ENCODE measurements around the gene MRPS12.
A peak's percentile ranks its signal among the peaks of the same experiment; 100 is the strongest.

Gene MRPS12

DNA sequence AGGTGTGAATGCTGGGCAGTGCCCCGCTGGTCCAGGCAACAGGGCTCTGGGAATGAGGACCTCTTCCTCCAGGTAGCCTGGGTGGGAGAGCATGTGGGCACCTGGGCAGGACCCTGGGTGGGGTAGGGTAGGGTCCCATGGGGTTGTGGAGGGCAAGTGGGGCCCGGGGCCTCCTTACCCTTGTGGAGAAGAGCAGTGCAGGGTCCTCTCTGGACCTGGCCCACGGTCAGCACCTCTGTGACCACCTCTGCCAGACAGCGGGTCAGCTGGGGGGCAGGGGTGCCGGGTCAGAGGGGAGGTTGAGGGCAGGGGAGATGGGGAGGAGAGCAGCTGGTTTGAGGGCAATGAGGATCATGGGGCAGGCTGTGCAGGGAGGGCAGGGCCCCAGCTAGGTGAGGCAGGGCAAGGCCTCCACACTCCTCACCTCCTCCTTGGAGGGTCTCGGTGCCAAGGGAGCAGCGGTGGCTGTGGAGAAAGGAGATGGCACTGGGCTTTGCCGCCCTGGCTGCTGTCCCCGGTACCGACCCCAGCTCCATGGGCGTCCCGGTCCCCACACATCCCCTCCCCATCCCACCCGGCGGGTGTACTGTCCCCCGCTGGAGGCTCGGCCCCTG is 19.2 kb upstream of the MRPS12 start:
- no peak for DNase-seq

DNA sequence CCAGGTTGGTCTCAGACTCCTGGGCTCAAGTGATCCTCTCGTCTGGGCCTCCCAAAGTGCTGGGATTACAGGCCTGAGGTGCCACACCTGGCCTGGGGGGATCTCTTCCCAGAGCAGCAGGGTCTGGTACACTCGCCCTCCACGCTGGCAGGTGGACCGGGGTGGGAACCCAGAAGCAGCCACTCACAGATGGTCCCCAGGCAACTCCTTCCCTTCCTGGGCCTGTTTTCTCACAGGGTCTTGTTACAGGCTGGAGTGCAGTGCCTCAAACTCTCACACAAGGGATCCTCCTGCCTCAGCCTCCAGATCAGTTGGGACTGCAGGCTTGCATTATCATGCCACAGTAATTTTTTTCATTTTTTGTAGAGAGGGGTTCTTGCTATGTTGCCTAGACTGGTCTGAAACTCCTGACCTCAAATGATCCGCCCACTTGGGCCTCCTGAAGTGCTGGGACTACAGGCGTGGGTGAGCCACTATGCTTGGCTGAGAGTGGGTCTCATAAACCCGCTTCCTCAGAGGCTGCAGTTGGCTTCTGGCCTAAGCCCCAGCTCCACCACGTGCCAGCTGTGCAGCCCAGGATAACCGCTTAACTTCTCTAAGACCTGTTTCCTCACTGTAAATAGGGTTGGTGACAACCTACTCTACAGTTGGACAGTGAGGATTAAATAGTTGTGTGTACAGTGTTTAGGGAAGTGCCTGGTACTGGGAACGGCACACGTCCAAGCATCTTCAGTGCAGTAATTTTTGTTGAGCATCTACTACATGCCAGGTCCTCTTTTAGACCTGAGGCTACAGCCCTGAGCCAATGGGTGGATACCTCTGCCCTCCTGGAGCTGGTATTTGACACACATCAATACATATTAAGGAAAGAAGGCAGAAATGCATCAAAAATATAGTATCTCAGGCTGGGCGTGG is 17.9 kb upstream of the MRPS12 start:
- DNase-seq, result no peak

DNA sequence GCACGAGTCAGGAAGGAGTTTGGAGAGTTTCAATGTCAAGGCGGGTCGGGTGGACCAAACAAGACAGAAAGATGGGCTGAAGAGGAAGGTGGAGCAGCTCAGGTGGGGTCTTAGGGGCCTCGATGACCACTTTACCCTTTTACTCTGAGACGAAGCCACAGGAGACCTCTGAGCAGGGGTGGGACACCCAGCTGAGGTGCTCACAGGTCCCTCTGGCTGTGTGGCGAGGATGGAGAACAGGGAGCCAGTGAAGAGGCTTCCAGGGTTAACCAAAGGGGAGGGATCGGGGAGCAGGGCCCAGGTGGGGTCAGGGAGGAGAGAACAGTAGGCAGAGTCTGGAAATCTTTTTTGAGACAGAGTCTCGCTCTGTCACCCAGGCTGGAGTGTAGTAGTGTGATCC is 16.8 kb upstream of the MRPS12 start:
- DNase-seq, result no peak

DNA sequence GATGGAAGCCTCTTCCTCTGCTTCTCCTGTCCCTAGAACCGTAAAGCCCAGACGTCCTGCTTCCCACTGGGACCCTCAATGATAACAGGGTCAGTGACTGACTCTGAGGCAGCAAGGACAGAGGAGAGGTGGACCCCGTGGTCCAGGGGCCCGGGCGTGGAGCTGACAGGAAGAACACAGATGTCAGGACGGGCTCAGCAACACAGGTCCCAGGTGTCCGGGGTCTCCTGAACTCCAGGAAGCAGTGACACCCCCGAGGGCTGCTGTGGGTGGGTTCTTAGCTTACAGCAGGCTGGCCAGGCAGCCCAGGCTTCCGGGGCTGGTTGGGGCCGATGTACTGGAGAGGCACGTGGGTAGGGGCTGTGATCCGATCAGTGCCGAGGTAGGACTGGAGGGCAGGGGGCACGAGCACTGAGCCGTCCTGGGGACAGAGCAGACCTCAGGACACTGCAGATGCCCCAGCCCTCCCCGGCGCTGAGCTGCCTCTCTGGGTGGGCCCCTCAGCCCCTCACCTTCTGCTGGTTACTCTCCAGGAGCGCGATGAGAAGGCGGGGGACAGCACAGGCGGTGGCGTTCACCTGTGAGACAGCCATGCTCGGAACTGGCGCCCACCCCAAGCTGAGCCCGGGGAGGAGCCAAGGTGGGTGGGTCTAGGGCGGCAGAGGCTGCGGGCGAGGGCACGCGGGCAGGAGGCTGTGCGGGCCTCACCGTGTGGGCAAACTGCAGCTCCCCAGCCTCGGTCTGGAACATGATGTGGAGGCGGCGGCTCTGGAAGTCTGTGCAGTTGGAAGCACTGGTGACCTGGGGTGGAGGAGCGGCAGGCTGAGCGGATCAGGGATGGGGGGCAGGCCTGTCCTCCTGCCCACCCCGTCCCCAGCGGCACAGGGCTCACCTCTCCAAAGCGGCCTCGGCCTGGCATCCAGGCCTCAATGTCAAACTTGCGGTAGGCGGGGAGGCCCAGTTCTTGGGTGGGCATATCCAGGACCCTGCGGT is 15.1 kb upstream of the MRPS12 start:
- no peak for DNase-seq

DNA sequence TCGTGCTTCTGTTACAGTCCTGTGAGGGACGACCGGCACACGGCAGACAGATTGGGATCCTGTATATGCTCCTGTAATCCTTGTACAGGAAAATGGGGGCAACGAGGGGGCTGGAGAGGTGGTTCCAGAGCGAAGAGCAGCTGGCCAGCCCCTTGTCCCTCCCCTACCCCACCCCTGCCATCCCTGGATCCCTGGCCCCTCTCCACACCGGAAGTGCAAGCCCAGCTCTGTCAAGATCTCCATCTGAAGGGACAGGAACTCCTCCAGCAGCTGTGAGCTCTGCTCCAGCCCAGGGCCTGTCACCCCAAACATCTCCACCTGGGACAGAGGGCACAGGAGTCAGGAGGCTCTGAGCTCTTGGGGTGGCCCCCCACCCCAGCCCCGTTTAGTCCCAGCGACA is 13.2 kb upstream of the MRPS12 start:
- DNase-seq, result no peak

DNA sequence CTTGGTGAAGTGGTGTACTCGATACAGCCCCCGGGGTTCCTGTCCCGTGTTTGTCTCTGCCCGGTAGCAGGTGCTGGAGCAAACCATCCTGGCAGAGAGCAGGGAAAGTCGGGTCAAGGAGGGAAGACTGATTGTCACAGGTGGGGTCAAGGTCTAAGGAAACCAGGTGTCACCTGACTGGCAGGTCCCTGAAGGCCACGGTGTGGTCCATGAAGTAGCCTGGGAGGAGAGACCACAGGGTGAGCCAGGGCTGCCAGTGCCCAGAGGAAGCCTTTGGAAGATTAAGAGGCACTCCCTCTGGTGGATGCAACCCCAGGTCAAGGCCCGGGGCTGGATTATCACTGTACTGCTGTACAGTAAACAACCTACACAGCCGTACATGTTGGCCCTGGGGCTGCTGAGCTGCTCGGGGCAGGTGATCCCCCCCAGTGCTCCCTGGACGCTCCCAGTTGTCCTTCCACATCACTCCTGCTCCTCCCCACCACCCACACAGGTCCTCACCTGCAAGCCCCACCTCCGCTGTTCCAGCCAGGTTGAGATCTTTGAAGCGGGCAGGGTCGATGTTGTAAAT is 12.7 kb upstream of the MRPS12 start:
- DNase-seq, result no peak

DNA sequence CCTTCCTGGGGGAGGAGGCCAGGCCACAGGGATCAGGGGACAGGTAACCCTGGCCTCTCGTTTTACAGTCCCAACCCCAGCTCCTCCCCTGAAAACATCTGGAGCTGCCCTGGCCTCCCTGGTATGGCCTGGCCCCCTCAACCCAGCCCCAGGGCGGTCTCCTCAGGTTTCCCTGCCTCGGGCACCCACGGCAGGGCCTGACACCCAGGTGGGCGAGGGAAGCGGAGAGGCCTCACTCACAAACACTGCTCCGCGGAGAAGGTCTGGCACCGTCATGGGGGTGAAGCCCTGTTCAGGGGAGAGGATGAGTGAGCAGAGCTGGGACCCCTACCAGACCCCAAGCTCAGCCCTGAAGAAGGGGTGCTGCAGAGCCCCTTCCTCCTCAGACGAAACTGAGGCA is 12.2 kb upstream of the MRPS12 start:
- no peak for DNase-seq

DNA sequence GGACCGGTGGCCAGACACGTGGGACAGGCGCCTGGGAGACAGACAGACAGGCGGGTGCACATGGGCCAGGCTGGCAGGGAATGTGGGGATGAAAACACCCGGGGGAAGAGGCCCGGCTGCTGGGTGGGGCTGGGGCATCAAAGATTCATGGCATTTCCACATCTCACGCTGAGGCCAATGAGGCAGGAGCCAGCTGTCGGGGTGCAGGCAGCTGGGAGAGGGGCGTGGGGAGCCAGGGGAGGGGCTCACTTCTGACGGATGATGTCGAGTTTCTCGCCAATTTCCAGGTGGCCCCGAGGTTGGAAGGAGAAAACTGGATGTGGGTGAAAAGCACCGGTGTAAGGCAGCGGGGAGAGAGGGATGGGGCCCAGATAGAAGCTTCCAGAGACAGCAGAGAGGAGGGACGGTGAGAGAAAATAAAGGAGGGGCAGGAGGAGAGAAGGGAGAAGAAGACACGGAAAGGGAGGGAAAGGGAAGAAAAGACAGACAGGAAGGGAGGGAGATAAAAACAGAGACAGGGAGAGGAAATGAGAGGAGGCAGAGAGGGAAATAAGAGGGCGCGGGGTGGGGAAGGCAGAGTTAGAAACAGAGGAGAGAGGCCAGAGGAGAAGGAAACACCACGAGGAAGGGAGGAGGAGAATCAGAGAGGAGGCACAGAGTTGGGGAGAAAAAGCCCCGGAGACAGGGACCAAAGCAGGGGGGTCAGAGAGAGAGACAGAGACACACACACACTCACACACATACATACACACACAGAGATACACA is 10.7 kb upstream of the MRPS12 start:
- no peak for DNase-seq

DNA sequence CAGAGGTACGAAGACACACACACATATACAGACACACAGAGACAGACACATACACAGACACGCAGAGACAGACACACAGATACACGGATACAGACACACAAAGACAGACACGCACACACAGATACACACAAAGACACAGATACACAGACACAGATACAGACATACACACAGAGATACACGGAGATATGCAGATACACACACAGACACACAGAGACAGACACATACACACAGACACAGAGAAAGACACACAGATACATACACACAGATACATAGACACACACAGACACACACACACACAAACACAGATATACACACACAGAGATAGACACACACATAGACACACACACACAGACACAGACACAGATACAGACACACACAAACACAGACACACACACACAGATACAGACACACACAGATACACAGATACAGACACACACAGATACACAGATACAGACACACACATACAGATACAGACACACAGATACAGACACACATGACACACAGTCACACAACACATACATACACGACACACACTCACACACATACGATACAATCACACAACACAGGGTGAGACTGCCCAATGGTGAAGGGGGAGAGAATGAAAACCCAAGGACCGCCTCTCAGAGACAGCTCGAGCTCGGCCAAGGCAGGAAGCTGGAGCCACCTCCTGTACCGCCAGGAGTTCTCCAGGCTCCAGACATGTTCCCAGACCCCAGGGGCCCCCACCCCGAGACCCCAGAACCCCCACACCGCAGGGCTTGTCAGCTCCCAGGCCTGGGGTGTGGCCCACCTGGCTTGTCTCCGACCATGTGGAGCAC is 9.9 kb upstream of the MRPS12 start:
- DNase-seq, result no peak

DNA sequence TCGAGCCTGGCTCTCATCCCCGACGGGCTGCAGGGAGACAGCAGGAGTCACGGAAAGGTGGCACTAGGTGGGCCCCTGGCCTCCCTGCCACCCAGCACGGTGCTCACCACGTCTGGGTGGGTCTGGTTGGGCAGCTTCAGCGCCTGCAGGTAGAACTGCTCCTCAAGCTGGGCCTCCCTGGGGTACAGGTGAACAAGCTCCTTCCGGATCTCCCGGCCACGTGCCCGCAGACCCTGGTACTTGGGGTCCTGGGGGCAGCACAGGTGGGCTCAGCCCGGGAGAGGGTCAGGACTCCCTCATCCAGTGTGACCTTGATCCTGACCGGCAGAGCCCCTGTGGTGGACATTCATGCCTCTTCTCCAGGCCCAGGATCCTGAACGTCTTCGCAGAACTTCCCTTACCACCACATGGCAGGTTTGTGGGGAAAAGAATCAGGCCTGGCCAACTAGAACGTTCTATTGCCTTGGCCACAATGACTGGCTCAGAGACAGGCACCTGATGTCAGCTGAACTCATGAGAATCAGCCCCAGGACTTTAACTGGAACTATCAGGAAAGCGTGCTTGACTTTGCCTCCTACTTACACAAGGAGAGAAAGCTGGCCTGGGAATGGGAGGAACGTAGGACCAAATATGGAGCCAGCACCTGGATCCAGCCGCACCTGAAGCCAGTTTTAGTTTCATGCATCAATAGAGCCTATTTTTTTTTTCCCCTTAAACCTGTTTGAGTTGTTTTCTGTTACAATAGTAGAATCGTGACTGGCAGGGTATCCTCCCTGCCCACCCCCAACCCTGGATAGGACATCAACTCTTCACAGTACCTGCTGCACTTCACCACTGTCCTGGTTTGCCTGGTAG is 9.1 kb upstream of the MRPS12 start:
- no peak for DNase-seq

DNA sequence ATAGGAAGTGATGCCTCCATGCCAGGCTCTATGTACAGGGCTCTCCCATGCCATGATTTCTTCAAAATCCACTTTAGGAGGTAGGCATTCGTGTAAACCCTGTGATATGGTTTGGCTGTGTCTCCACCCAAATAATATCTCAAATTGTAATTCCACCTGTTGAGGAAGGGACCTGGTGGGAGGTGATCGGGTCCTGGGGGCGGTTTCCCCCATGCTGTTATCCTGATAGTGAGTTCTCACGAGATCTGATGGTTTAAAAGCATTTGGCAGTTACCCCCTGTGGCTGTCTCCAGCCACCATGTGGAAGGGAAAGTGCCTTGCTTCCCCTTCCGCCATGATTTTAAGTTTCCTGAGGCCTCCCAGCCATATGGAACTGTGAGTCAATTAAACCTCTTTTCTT is 8.3 kb upstream of the MRPS12 start:
- no peak for DNase-seq

DNA sequence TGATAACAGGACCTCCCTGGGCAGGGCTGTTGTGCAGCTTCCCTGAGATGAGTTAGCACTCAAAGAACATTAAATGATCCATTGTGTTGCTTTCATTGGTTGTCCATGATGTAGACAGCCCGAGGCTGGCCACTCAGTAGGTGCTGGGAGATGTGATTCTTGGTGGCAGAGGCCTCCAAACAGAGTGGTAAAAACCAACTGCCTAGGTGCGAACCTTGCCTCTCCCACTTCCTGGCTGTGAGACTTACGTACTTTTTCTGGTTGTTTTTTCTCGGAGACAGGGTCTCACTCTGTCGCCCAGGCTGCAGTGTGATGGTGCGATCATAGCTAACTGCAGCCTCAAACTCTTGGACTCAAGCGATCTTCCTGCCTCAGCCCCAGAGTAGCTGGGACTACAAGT is 6.4 kb upstream of the MRPS12 start:
- no peak for DNase-seq

DNA sequence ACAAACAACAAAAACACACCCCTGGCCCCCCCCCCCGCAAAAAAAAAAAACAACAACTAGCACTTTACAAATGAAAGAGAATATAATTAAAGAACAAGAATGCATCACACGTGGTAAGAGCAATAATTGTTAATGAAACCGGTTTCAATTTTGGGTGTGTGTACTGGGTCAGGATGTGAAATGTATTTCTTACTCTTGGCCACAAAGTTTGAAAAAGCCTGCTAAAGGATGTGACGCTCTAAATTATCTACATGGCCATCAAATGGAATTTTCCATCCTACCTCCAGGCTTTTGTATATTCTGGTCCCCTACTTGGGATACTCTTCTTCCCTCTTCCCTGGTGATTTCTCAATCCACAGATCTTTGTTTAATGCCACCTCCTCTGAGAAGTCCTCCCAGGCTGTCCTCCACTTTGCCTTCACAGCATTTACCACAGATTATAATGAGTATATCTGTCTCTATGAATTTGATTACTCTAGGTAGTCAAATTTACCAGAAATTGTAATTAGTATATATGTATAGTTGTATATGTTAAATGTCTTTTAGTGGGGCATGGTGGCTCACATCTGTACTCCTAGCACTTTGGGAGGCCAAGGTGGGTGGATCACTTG is 2.2 kb upstream of the MRPS12 start:
- DNase-seq, result no peak

DNA sequence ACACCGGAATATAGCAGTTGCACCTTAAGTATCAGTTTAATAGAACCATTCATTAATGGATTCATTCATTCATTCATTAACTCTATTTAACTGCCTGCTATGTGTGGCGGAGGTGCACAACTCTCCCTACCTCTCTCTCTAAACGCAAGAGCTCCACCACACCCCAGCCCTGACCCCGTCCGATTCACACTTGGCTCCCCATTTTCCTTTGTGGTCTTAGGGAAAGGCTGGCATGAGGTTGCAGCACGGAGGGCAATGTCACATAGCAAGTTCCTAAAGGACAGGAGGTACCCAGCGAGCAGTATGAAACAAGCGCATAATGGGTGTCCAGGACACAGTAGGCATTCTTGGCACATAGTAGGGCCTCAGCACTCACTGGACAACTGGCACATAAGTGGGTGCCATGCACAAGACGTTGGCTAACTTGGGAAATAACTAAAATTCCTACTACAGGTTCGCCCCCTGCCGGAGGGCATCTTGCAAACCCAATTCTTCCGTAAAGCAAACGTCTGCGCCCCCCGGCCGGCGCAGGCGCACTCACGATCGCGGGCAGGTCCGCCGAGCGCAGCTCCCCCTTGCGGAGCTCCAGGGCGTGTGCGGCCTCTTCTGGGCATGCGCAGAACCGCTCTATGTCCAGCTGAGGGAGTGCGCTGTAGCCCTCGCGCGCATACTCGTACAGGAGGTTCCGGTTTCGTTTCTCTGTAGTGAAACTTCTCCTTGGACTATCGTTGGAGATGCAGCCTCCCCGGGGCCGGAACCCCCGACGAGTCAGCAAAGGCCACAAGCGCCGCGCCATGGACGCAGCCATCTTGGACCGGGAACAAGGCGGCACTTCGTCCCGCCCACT is 592 bp upstream of the MRPS12 start, which contains the start of gene SARS2:
Gene SARS2 (minus strand): TSS at position 835 of the 847 bp plus-strand sequence. CDS start 27 bp downstream, at position 808.
- peak; percentile 67 to 100 (median 96) for DNase-seq

DNA sequence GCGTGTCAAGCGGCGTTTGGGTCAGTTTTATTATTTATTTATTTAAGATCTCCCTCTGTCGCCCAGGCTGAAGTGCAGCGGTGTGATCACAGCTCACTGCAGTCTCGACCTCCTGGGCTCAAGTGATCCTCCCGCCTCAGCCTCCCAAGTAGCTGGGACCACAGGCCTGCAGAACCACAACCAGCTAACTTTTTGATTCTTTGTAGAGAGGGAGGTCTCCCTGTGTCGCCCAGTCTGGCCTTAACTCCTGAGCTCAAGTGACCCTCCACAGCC is 713 bp downstream of the MRPS12 start:
- no peak for DNase-seq

DNA sequence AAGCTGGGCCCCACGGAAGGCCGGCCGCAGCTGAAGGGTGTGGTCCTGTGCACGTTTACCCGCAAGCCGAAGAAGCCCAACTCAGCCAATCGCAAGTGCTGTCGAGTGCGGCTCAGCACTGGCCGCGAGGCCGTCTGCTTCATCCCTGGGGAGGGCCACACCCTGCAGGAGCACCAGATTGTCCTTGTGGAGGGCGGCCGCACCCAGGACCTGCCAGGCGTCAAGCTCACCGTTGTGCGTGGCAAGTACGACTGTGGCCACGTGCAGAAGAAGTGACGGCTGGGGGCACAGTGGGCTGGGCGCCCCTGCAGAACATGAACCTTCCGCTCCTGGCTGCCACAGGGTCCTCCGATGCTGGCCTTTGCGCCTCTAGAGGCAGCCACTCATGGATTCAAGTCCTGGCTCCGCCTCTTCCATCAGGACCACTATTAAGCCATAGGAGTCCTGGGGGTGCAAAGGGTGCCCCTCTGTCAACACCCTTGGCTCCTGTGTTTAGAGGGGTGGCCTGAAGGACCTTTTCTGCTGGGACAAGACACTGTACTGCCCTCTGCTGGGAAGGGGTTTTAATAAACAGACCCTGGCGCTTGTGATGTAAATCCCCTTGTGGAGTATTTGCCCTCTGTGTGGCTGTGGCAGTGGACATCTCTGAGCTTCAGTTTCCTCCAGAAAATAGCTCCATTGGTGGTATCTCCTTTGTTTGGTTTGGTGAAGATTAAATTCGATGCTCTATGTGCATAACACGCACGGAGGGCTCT is 1.9 kb downstream of the MRPS12 start:
- no peak for DNase-seq

DNA sequence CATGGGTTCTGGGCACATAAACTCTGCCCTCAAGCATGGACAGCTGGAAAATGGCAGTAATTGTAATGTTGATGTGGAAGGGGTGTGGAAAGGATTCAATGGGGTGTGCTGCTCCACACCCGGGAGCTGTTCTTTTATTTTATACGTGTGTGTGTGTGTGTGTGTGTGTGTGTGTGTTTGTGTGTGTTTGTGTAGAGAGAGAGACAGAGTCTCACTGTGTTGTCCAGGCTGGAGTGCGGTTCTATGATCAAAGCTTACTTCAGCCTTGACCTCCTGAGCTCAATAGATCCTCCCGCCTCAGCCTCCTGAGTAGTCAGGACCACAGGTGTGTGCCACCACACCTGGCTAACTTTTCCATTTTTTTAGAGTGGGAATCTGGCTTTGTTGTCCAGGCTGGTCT is 2.8 kb downstream of the MRPS12 start:
- DNase-seq, result no peak

Data from nucleus accumbens (tissue), 56 donors.